Lower leg skin (tissue), 3 donors: ENCODE measurements around the gene JARID2.

Source experiments
- CTCF ChIP-seq, 3 donors: fragments of 450-650 bp; IDR thresholded peaks; one replicate each; pipeline ENCODE4 v1.5.1; 2016; ENCODE audit warnings: antibody characterized with exemption in 3 of 3, mild to moderate bottlenecking in 3 of 3, moderate library complexity in 2 of 3
- POLR2A ChIP-seq, 2 donors: fragments of 450-650 bp; IDR thresholded peaks; one replicate each; pipeline ENCODE4 v1.6.1; 2016 to 2017; ENCODE audit warnings: antibody characterized with exemption in 2 of 2, mild to moderate bottlenecking in 1 of 2, moderate library complexity in 1 of 2

GRCh38 chr6:15510121-15510520 is 264.3 kb downstream of the JARID2 start:
- no peak for TF ChIP-seq POLR2A (IDR thresholded peaks at IDR 0.05)
- TF ChIP-seq CTCF (IDR thresholded peaks at IDR 0.05): no peak
